NCI-H2196 (cell line): ENCODE results near the gene WNT1.
A peak's percentile ranks its signal among the peaks of the same experiment; 100 is the strongest.

Experiments used
- DNase-seq: peaks from one replicate; lab custom pipeline; 2025; ENCODE audit not compliant: unreplicated experiment; lab: John Stamatoyannopoulos, UW

Gene WNT1

GRCh38 chr12:48960834-48961233 is 17.3 kb upstream of the WNT1 start:
- DNase-seq: no peak

DNA sequence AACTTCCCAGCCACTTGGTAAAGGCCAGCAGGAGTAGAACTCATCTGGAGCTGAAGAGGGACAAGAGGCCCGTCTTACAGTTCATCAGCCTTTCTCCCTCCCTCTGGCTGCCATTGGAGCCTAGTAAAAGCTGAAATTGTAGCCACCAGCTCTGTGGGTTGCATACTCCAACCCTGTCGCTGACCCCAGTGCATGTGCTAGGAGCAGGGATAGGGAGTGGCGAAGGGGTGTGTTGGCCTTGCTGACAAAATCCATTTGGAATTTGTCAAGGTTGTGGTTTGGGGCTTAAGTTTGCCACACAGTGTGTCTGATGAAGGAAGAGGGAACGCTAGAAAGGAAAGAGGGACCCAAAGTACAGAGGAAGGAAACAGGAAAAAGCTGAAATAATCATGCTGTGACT is 16.8 kb upstream of the WNT1 start:
- no peak for DNase-seq

DNA sequence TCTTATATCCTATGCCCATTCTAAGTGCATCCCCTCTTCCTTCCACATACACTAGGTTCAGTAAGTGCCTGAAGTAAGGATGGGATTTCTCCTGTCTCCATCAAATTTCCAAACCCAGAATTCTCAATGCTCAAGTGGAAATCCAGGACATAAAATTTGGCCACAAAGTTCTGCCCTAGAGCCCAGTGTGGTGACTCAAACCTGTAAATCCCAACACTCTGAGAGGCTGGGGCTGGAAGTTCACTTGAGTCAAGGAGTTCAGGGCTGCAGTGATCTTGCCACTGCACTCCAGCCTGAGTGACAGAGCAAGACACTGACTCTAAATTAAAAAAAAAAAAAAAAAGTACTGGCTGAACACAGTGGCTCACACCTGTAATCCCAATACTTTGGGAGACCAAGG is 16.3 kb upstream of the WNT1 start:
- no peak for DNase-seq

- DNase-seq: no peak
Observed at GRCh38 chr12:48965298-48965838, 12.8 kb upstream of the WNT1 start.

DNA sequence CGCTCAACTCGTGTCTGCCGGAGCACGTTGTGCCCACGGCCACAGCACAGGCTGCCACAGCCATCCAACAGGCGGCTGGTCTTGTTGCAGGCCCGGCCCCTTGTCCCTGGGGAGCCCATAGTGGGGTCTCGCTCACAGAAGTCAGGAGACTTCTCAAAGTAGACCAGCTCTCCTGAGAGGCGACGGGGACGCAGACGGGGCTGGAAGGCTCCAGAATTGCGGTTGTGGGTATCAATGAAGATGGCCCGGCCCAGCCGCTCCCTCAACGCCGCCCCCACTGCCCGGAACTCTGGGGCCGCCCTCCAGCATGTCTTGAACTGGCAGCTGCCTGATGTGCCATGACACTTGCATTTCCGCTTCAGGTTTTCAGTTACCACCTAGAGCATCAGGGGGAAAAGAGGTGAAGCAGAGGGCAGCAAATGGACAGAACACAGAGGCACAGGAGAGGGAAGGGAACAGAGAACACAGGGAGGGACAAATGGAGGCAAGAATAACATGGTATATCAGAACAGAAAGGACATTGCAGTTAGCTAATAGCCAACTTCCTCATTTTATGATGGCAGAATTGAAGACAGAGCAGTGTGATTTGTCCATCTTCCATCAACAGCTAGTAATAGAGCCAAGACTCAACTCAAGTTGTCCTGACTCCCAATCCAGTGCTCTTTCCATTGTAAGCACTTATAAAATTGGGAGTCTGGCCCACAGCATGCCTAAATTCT is 11.8 kb upstream of the WNT1 start:
- DNase-seq: no peak

DNA sequence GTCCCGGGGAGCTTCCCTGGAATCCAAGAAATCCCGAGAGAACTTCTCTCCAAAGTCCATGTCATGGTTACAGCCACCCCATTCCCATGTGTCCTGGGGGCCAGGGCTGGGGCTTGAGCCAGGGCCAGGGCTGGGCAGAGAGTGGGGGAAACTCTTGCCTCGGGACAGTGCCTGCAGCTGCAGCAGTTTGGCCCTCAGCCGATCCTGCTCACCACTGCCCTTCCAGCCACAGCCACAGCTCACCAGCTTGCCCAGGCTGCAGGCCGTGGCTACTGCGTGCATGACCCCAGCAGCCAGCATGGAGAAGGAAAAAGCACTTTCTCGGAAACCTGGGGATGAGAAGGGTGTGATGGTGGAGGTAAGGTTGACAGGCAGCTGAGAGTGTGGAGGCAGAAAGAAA is 10.1 kb upstream of the WNT1 start:
- DNase-seq: no peak

DNA sequence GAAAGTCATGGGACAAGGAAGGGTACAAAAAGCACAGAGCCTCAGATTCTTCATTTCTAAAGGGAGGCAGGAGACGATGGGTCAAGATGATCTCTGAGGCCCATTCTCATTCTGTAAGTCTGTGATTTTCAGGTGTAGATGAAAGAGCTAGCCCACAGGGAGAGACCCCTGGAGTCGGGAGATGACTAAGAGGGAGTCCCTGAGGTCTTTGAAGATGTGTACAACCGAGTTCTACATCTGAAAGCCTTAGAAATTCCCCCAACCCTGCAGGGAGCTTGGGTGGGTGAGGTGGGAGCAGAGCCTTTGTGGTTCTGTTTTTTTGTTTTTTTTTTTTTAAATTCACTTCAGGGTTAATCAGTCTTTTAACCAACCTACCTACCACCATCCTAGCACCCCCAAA is 9.7 kb upstream of the WNT1 start:
- DNase-seq: no peak

DNA sequence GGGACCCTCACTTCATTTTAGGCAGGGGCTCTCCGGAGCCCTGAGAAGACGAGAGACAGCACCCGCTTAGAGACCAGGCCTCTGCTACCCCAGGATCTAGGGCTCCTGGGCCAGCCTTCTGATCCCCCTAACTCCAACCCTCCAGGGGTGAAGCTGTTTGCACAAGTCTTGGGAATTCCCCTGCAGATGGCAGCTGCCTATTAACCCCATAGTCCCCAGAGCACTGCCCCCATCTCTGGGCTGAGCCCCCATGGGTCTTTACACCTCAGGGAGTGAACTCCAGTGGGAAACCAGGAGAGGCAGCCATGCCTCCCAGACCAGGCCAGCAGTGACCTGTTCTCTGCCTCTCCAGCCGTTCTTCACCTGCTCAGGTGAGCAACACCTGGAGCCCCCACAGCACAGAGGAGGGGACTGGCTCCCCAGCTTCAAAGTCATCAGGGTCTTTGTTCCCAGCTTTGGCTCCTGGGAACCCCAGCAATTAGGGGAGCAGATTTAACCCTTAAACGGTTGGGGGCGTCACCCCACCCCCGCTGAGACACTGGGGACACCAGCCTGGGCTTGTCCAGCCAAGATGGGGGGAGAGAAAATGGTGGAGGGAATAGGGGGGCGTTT is 8.9 kb upstream of the WNT1 start:
- no peak for DNase-seq

DNA sequence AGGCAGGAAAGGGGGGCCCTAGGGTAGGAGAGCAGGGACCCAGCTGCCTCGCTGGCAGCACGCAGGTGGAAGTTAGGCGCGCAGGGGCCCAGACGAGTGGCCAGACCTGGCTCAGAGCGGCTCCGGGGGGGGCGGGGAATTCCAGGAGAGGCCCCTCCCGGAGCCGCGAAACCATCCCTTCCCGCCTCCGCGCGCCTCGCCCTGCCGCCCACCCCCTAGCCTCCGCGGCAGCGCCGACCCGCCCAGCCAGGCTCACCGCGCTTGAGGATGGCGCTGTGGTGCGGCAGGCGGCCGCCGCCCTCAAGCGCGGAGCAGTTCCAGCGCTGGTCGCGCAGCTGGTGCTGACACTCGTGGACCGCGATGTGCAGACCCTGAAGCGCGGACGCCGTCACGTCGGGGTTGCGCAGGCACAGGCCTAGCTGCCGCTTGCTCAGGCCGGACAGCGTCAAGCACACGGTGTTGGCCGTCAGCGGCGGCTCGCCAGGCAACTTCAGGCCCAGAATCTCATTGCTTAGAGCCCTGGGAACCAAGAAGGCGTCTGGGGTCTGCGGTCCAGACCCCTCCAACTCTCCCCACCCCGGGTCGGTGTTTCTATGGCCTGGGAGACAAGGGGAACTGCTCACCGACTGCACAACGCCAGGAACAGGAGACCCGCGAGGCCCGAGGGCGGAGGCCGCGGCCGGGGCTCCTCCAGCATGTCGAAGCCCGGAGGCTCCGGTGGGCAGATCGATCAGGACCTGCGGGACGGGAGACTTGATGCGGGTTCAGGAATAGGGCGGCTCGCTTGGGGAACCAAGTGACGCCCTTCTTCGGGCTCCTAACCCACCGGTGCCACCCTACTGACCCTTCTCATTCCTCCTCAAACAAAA is 8.1 kb upstream of the WNT1 start:
- DNase-seq: no peak

DNA sequence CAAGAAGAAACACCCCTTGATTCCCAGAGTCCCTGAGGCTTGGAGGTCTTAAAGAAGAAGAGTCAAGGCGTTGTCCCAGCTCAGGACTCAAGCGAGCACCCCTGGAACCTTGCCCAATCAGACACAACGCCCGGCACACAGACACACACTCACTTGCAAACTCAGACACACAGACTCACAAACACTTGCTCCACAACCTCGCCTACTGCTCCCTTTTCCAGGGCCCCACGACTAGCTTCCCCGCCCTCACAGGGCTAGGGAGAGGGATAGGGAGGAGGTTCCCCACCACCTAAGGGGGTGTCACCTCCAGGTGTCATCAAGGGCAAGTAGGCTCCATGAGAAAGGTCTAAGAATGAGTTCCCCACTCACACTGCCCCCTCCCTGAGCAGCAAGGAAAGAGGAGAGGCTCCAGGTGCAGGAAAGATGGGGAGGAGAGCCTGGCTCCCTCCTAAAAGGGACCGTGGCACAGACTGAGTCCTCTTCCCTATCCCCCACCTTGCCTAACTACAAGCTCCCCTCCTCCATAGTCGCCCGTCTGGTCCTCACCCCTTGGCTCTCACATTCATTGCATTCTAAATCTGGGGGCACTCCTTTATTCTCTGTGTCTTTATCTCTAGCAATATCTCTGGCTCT is 7.3 kb upstream of the WNT1 start:
- no peak for DNase-seq

DNA sequence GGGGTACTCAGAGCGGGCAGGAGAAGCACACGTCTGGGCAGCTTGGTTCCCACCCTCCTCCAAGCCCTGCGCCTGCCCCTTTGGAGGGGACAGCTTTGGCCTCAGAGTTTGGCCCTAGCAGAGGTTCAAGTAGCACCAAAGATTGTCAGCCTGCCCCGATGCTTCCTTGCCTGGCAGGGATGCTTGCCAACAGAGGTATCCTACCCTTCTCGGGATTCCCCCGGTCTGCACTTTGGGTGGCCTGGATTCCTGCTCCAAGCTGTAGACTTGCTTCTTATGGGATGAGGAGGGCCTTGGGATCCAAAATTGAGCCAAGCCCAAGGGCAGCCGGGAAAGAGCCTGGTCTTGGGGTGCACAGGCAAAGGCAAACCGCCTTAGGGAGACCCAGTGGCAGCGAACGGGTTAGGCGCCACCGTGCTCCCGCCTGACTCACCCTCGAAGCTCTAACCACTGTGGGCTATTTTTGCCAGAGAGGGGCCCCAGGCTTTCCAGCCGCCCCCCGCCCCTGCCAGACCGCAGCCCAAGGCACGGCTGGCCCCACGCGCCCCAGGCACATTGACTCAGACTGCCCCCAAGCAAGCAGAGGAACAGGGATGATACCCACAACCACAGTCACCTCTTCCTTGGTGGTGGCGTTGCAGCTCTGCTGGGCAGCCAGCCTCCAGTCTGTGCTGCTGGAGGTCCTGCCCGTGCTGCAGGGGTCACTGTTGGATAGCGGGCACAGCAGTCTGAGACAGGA is 5.7 kb upstream of the WNT1 start:
- no peak for DNase-seq

DNA sequence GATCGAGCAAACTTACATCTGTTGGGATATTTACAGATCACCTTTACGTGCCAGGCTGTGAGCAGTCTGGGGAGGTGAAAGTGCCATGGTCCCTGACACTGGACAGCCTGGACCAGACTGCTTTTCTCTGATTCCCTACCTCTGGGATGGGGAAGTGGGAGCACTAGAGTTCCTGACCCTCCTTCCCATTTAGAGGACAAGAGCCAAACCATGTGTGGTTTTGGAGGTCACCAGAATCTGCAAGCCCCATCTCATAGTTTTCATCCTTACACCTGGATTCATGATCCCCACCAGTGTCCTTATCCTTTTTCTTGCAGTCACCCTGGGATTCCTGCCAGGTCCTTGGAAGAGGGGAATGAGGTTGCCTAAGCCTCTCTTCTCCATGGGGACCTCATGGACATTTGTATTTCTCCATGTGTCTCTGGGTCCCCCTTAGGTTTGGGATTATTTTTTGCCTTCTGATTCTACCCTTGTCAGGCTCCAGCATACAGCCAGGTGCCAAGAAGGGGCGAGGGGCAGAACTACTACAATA is 5.1 kb upstream of the WNT1 start:
- DNase-seq: no peak

DNA sequence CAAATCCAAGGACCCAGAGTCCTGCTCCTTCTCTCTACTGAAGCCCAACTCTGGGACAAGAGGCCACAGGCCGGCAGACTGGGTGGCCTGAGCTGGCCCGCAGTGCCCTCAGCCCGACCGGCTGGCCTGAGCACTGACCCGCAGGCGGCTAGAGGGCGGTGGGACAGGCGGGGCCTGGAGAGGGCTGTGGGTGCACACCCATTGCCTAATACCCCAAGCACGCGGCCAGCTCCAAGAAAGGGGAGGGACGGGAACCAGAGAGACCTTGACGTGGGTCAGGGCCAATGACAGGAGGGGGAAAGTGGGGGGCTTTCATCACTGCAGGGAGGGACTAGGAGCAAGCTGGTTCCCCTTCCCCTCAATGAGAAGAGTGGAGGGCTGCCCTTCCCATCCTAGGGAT is 4.6 kb upstream of the WNT1 start:
- no peak for DNase-seq

DNA sequence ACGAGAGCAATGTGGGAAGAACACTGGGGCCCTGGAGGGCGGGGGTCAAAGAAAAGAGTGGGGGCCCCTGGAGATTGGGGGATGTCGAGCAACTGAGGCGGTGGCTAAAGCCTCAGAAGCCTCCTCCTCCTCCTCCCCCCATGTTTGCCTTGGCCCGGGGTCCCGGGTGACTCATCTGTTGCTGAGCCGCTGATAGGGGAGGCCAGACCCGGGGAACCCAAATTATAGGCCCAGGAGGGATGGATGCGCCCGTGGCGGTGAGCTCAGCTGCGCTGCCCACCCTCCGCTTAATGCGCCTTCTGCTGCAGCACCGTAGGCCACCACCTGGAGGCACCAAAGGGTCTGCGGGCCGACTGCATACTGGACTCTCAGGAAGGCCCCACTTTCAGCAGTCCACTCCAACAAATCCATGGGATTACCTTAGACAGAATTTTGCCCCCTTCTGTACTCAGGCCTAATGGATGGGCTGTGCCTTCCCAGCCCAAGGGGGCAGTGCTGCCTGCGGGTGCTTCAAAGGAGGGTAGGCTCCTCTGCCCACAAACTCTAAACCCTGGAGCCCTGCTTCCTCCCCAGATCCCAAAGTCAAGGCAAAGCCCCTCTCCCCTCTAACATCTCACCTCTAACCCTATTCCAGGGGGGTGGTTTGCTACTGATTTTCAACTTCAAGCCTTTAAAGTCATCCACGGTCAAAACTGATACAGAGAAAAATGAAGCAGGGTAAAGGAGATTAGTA is 4.0 kb upstream of the WNT1 start:
- no peak for DNase-seq

GRCh38 chr12:48977290-48978281 is 536 bp upstream of the WNT1 start:
- peak; percentile 69 for DNase-seq

DNA sequence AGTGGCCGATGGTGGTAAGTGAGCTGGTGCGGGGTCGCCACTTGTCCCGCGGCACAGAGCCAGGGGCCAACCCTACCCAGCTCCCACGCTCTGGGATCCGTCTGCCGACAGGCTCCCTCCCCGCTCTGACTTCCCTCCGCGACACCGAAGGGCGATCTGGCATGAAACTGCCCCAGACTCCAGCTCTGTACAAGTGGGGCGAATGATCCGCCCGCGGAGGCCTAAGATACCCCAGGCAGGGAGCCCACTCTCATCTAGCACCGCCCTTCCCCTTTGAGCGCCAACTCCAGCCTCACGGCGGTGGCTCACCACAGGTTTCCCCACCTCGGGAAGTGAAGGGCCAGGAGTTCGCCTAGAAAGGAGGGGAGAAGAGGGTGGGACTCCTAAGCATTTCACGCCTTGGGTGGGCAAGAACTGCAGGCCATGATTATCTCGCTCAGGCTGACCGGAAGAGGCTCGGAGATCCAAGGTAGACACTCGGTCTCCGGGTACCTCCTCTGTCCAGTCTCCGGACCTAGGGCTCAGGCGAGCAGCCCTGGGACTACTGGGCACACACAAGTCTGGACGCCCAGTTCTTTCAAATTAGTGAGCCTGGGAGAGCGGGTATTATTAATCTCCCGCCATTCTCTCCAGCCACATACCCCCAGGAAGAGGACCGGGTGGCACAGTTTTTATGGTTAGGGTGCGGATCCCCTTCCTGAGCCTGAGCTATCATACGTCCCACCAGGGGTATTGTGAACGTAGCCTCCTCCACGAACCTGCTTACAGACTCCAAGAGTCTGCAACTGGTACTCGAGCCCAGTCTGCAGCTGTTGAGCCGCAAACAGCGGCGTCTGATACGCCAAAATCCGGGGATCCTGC is 849 bp downstream of the WNT1 start:
- DNase-seq: no peak

DNA sequence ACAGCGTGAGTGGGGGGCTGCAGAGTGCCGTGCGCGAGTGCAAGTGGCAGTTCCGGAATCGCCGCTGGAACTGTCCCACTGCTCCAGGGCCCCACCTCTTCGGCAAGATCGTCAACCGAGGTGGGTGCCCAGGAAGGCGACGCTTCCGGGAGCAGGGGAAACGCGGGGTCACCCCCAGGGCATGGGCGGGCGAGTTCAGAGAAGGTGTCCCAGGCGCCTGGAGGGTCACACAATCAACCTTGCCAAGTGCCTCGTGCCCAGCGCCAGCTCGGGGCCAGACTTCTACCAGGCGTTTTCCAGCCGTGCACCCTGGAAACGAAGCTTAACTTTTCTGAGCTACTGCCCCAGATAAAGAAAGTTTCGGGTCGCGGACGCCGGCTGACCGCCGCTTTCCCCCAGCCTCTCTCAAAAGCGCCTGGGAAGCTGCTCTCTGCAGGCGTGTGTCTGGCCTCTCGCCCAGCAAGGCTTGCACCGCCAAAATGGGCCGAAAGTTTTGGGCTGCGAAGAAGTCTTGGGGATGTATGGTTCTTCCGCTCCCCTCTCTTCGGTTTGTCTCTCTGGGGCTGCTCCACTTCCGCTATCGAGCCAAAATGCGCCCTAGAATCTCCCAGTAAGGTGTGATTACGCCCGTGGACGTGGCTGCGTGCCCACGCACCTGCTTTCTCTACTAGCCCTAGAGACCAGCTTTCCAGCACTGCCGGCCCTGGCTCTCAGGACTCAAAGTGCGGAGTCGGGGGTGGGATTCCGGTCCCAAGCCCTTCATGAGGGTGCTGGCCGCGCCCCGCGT is 1.7 kb downstream of the WNT1 start:
- DNase-seq: no peak
